HS-27A (cell line): ENCODE data around the gene RND3.

Experiments used
- DNase-seq: peaks from one replicate; pipeline ENCODE4 v3.0.0-alpha.2; 2012; ENCODE audit warnings: low read depth, missing footprints

Gene RND3

GRCh38 chr2:150475479-150476250 lies 11.8 kb downstream of the RND3 start:
- DNase-seq: no peak

- no peak for DNase-seq
Measured at GRCh38 chr2:150474326-150475074, 13.0 kb downstream of the RND3 start.

- DNase-seq: no peak
Measured at GRCh38 chr2:150473767-150474166, 13.7 kb downstream of the RND3 start.

GRCh38 chr2:150472511-150472899 lies 15.0 kb downstream of the RND3 start:
- no peak for DNase-seq

- no peak for DNase-seq
Measured at GRCh38 chr2:150471813-150472510, 15.5 kb downstream of the RND3 start.

- DNase-seq: no peak
Measured at GRCh38 chr2:150470435-150470834, 17.0 kb downstream of the RND3 start.

GRCh38 chr2:150469706-150470274 lies 17.7 kb downstream of the RND3 start:
- no peak for DNase-seq

GRCh38 chr2:150468350-150468960 lies 19.0 kb downstream of the RND3 start:
- no peak for DNase-seq

- no peak for DNase-seq
Measured at GRCh38 chr2:150467621-150467963, 19.9 kb downstream of the RND3 start.

- no peak for DNase-seq
Measured at GRCh38 chr2:150466741-150467620, 20.5 kb downstream of the RND3 start.

GRCh38 chr2:150465703-150466569 lies 21.5 kb downstream of the RND3 start:
- DNase-seq: no peak

GRCh38 chr2:150464986-150465385 lies 22.5 kb downstream of the RND3 start:
- DNase-seq: no peak

- no peak for DNase-seq
Measured at GRCh38 chr2:150464270-150464669, 23.2 kb downstream of the RND3 start.

GRCh38 chr2:150462770-150463169 lies 24.7 kb downstream of the RND3 start:
- no peak for DNase-seq

- DNase-seq: no peak
Measured at GRCh38 chr2:150459281-150459680, 28.2 kb downstream of the RND3 start.

GRCh38 chr2:150450765-150451164 lies 36.7 kb downstream of the RND3 start:
- no peak for DNase-seq

- no peak for DNase-seq
Measured at GRCh38 chr2:150449856-150450255, 37.6 kb downstream of the RND3 start.

- no peak for DNase-seq
Measured at GRCh38 chr2:150445398-150445797, 42.1 kb downstream of the RND3 start.

- DNase-seq: no peak
Measured at GRCh38 chr2:150442484-150442883, 45.0 kb downstream of the RND3 start.

GRCh38 chr2:150441784-150442183 lies 45.7 kb downstream of the RND3 start:
- no peak for DNase-seq
